Stimulated activated CD8-positive, alpha-beta memory T cell treated with anti-CD3 and anti-CD28 coated beads, Interleukin-7, amount 100 ng/mL, for 1 hour (primary cell): ENCODE data around the gene CNTNAP2.
"Not testable (repeated sequence)": the region's sequence is repeated elsewhere in the genome, so short reads cannot be mapped to it uniquely, and the experiment has no call there.

Experiments
- DNase-seq, 2 donors: peaks; one replicate each; pipeline ENCODE4 v3.0.0-alpha.2; 2020; ENCODE audit warnings: low read depth in 2 of 2

Gene CNTNAP2

GRCh38 chr7:147089051-147089461 is 972.5 kb downstream of the CNTNAP2 start:
- no peak for DNase-seq

- DNase-seq = no peak
Measured at GRCh38 chr7:147089608-147090007, 973.0 kb downstream of the CNTNAP2 start.

- no peak for DNase-seq
Measured at GRCh38 chr7:147096629-147097028, 980.0 kb downstream of the CNTNAP2 start.

- no peak for DNase-seq
Measured at GRCh38 chr7:147103224-147103623, 986.6 kb downstream of the CNTNAP2 start.

GRCh38 chr7:147106746-147107145 is 990.1 kb downstream of the CNTNAP2 start:
- no peak for DNase-seq

GRCh38 chr7:147114525-147114924 is 997.9 kb downstream of the CNTNAP2 start:
- not testable (repeated sequence) for DNase-seq

GRCh38 chr7:147136352-147136751 is 1019.8 kb downstream of the CNTNAP2 start:
- DNase-seq = no peak

GRCh38 chr7:147145194-147145593 is 1028.6 kb downstream of the CNTNAP2 start:
- DNase-seq = no peak

GRCh38 chr7:147146169-147146568 is 1029.6 kb downstream of the CNTNAP2 start:
- no peak for DNase-seq

GRCh38 chr7:147151661-147152060 is 1035.1 kb downstream of the CNTNAP2 start:
- no peak for DNase-seq

GRCh38 chr7:147153571-147153970 is 1037.0 kb downstream of the CNTNAP2 start:
- DNase-seq = no peak

- DNase-seq = no peak
Measured at GRCh38 chr7:147161405-147161804, 1044.8 kb downstream of the CNTNAP2 start.

- DNase-seq = no peak
Measured at GRCh38 chr7:147170341-147171012, 1053.9 kb downstream of the CNTNAP2 start.

- no peak for DNase-seq
Measured at GRCh38 chr7:147171013-147171391, 1054.4 kb downstream of the CNTNAP2 start.

GRCh38 chr7:147173883-147174282 is 1057.3 kb downstream of the CNTNAP2 start:
- no peak for DNase-seq

- DNase-seq = no peak
Measured at GRCh38 chr7:147182874-147183273, 1066.3 kb downstream of the CNTNAP2 start.

GRCh38 chr7:147183276-147183675 is 1066.7 kb downstream of the CNTNAP2 start:
- DNase-seq = no peak

- DNase-seq = no peak
Measured at GRCh38 chr7:147188467-147188866, 1071.9 kb downstream of the CNTNAP2 start.

- no peak for DNase-seq
Measured at GRCh38 chr7:147193476-147193875, 1076.9 kb downstream of the CNTNAP2 start.

- DNase-seq = no peak
Measured at GRCh38 chr7:147196481-147196880, 1079.9 kb downstream of the CNTNAP2 start.

- no peak for DNase-seq
Measured at GRCh38 chr7:147197006-147197405, 1080.4 kb downstream of the CNTNAP2 start.

GRCh38 chr7:147199868-147200267 is 1083.3 kb downstream of the CNTNAP2 start:
- no peak for DNase-seq

GRCh38 chr7:147207988-147208387 is 1091.4 kb downstream of the CNTNAP2 start:
- no peak for DNase-seq

GRCh38 chr7:147231275-147231674 is 1114.7 kb downstream of the CNTNAP2 start:
- no peak for DNase-seq
